ENCODE data around the gene ITGAL.

The ITGAL gene

GRCh38 chr16:30567991-30568638 is 95.6 kb downstream of the ITGAL start:
- Histone ChIP-seq H3K27me3 (ENCODE audit: low read depth, low read length) (no peaks in the 10 kb centered on the region), H3K4me3 (ENCODE audit: low read length) (no peak overlapping the region), H4K20me1 (ENCODE audit: insufficient read depth, low read length) (no peaks in the 10 kb centered on the region), H3K9ac (ENCODE audit: low read length) (no peak overlapping the region), H3K4me2 (ENCODE audit: low read length) (no peak overlapping the region), H3K4me1 (ENCODE audit: low read length) (peaks cover 20% of the 10 kb centered on the region; the same call in 1 of the 2 replicates), H3K36me3 (replicated peaks; ENCODE audit: low read depth, low read length) (no peaks in the 10 kb centered on the region), H3K27ac (ENCODE audit: low read length) (no peak overlapping the region), H3K9me3 (ENCODE audit: insufficient read depth, low read length) (no peaks in the 10 kb centered on the region), H3K79me2 (ENCODE audit: low read length) (0 out of 2 replicates have a peak, but pooled peaks cover 5% of the 10 kb centered on the region), H2AFZ (ENCODE audit: low read depth, low read length) (no peak overlapping the region)
- TF ChIP-seq, protein P1, sequence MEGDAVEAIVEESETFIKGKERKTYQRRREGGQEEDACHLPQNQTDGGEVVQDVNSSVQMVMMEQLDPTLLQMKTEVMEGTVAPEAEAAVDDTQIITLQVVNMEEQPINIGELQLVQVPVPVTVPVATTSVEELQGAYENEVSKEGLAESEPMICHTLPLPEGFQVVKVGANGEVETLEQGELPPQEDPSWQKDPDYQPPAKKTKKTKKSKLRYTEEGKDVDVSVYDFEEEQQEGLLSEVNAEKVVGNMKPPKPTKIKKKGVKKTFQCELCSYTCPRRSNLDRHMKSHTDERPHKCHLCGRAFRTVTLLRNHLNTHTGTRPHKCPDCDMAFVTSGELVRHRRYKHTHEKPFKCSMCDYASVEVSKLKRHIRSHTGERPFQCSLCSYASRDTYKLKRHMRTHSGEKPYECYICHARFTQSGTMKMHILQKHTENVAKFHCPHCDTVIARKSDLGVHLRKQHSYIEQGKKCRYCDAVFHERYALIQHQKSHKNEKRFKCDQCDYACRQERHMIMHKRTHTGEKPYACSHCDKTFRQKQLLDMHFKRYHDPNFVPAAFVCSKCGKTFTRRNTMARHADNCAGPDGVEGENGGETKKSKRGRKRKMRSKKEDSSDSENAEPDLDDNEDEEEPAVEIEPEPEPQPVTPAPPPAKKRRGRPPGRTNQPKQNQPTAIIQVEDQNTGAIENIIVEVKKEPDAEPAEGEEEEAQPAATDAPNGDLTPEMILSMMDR (IDR thresholded peaks at IDR 0.05; ENCODE audit: low read depth, low read length), result no peak
- TF ChIP-seq EZH2phosphoT487 (IDR thresholded peaks at IDR 0.05; ENCODE audit: low read depth), result no peak

DNA sequence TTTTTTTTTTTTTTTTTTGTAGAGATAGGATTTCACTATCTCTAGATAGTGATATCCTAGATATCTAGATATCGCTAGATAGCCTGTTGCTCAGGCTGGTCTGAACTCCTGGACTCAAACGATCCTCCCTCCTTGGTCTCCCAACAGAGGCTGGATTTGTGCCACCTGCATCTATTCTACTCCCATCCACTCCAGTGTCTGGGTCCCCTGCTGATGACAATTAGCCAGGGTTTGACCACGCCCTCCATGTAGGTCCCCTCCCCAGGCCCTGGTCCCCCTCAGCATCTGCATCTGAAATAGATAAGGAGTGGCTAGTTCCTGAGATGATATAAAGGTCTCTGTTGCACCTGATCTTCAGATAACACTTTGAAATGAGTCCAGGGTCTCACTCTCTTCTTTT is 96.7 kb downstream of the ITGAL start:
- TF ChIP-seq, protein P1 (IDR thresholded peaks at IDR 0.05; ENCODE audit: low read depth, low read length), result no peak
- TF ChIP-seq EZH2phosphoT487 (IDR thresholded peaks at IDR 0.05; ENCODE audit: low read depth), result no peak
- Histone ChIP-seq H3K27me3 (ENCODE audit: low read depth, low read length) (no peaks in the 10 kb centered on the region), H4K20me1 (ENCODE audit: insufficient read depth, low read length) (no peaks in the 10 kb centered on the region), H3K4me2 (ENCODE audit: low read length) (no peak overlapping the region), H3K4me3 (ENCODE audit: low read length) (no peak overlapping the region), H3K27ac (ENCODE audit: low read length) (no peak overlapping the region), H3K36me3 (replicated peaks; ENCODE audit: low read depth, low read length) (no peaks in the 10 kb centered on the region), H3K9ac (ENCODE audit: low read length) (no peak overlapping the region), H3K4me1 (ENCODE audit: low read length) (peaks cover 22% of the 10 kb centered on the region; the same call in 1 of the 2 replicates), H2AFZ (ENCODE audit: low read depth, low read length) (no peak overlapping the region), H3K79me2 (ENCODE audit: low read length) (0 out of 2 replicates have a peak, but pooled peaks cover 5% of the 10 kb centered on the region), H3K9me3 (ENCODE audit: insufficient read depth, low read length) (no peaks in the 10 kb centered on the region)

GRCh38 chr16:30569746-30570635 is 97.4 kb downstream of the ITGAL start:
- H3K4me2 ChIP-seq (ENCODE audit: low read length), result no peak overlapping the region
- no peak overlapping the region for H2AFZ ChIP-seq (ENCODE audit: low read depth, low read length)

More at GRCh38 chr16:30569746-30570635, 97.4 kb downstream of the ITGAL start:
- H3K4me3 ChIP-seq (ENCODE audit: low read length), result no peak overlapping the region
- H3K36me3 ChIP-seq (replicated peaks; ENCODE audit: low read depth, low read length), result no peaks in the 10 kb centered on the region
- no peaks in the 10 kb centered on the region for H3K27me3 ChIP-seq (ENCODE audit: low read depth, low read length)
- 0 out of 2 replicates have a peak, but pooled peaks cover 5% of the 10 kb centered on the region for H3K79me2 ChIP-seq (ENCODE audit: low read length)
- H3K27ac ChIP-seq (ENCODE audit: low read length), result no peak overlapping the region
- H3K9ac ChIP-seq (ENCODE audit: low read length), result no peak overlapping the region
- H3K9me3 ChIP-seq (ENCODE audit: insufficient read depth, low read length), result no peaks in the 10 kb centered on the region
- no peak for TF ChIP-seq EZH2phosphoT487 (IDR thresholded peaks at IDR 0.05; ENCODE audit: low read depth)
- TF ChIP-seq, protein P1 (IDR thresholded peaks at IDR 0.05; ENCODE audit: low read depth, low read length), result no peak
- peaks cover 22% of the 10 kb centered on the region; the same call in 1 of the 2 replicates for H3K4me1 ChIP-seq (ENCODE audit: low read length)
- H4K20me1 ChIP-seq (ENCODE audit: insufficient read depth, low read length), result no peaks in the 10 kb centered on the region

All from OCI-LY3 (cell line).